GM10248 (cell line): Measurements from ENCODE around the gene SMIM38.

Experiments used
- CTCF ChIA-PET: fragments of 300-600 bp; sonication (Branson Sonifier 250); formaldehyde crosslinking; extraction: SDS; loops from one replicate; lab custom pipeline; 2021; ENCODE audit warnings: antibody characterized with exemption; lab: Yijun Ruan, JAX
- POLR2A ChIA-PET: fragments of 350-650 bp; sonication (Branson Sonifier 250); formaldehyde crosslinking; extraction: SDS; loops from one replicate; lab custom pipeline; 2020; ENCODE audit warnings: antibody characterized with exemption; lab: Yijun Ruan, JAX
- DNase-seq: peaks from one replicate; pipeline ENCODE4 v3.0.0; 2012; ENCODE audit errors: extremely low spot score
- TF ChIP-seq, protein P1 (sequence below): IDR thresholded peaks from 2 replicates; pipeline ENCODE4 v1.5.1; 2012; ENCODE audit warnings: mild to moderate bottlenecking, low read depth; ENCODE audit errors: extremely low read depth, missing control alignments, control extremely low read depth

The SMIM38 gene

DNA sequence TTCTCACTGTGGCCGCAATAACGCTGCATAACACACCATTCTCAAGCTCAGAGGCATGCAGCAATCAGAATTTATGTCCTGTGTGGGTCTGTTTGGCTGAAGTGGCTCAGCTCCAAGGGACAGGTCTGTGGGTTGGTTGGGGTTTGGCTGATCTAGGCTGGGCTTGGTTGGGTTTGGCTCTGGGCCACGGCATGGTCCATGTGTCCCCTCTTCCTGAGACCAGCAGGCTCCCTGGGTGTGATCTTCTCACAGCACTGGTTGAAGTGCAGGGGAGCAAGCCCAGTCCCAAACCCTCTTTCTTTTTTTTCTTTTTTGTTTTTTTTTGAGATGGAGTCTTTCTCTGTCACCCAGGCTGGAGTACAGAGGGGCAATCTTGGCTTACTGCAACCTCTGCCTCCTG, 25.0 kb downstream of the SMIM38 start:
- POLR2A ChIA-PET = no interaction called here
- TF ChIP-seq, protein P1, sequence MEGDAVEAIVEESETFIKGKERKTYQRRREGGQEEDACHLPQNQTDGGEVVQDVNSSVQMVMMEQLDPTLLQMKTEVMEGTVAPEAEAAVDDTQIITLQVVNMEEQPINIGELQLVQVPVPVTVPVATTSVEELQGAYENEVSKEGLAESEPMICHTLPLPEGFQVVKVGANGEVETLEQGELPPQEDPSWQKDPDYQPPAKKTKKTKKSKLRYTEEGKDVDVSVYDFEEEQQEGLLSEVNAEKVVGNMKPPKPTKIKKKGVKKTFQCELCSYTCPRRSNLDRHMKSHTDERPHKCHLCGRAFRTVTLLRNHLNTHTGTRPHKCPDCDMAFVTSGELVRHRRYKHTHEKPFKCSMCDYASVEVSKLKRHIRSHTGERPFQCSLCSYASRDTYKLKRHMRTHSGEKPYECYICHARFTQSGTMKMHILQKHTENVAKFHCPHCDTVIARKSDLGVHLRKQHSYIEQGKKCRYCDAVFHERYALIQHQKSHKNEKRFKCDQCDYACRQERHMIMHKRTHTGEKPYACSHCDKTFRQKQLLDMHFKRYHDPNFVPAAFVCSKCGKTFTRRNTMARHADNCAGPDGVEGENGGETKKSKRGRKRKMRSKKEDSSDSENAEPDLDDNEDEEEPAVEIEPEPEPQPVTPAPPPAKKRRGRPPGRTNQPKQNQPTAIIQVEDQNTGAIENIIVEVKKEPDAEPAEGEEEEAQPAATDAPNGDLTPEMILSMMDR = no peak
- DNase-seq = no peak
- CTCF ChIA-PET = interaction anchor here (1.4 kb wide), 1 partner anchor 11 kb away, joined by 3 read pairs; no protein-coding TSS in a partner anchor

DNA sequence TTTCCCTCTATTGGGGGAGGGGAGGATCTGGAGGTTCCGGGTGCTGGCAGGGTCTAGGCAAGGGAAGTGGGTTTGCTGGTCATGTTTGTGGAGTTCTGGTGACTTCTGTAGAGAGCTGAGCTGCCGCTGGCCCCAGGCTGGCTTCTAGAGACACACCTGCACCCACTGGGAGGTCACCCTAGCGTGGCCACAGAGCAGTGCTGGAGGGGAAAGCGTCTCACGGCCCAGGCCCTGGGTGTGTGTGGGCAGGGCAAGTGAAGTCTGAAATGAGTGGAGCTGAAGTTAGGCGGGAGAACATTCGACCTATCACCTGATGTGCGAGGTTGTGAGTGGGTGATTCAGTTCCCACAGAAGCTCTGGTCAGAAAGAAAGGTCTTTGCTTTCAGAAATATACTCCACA, 27.9 kb downstream of the SMIM38 start:
- ChIA-PET POLR2A (interaction anchor here (0.6 kb wide), 1 partner anchor 252 kb away, joined by 3 read pairs; no protein-coding TSS in a partner anchor), CTCF (interaction anchor here (1.2 to 1.6 kb wide), 2 partner anchors 12 to 26 kb away, joined by 3 read pairs; no protein-coding TSS in a partner anchor)
- TF ChIP-seq, protein P1 = no peak
- peak; percentile 78 for DNase-seq

DNA sequence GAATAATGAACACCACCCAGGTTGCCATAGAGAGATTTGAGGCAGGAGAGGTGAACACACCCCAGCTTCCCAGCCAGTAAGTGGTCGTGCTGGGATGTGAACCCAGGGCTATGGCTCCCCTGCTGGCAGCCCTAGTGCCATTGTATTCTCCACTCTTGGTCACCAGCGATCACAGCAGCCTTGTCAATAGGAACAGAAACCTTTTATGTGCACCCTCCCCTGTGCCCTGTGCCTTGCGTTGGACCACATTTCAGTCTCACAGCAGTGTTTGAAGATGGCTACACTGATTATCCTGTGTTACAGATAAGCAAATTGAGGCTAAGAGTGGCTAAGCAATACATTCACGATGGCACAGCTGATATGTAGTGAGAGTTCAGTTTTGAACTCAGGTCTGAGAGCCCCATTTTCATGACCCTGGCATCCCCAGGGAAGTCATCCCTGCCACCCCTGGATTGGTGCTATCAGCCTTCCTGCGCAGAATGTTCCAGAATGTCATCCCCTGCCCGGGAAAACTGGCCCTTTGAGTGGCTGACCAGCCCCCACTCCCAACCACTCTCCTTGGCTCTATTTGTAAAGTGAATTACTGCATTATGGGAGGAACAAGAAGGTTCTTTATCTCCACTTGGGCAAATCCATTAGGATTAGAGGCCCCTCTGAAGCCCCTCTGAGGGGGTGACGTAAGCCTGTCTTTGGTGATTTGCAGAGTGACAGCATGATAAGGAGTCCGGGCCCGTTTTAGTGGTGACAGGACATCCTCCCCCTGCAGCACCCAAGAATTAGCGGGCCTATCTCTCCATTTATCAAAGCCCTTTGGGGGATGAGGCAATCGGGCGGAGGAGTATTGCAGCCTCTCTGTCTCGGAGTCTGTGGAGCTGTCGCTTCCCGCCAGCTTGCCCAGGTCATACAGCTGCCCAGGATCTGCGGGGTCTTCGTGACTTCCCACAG, 30.9 kb downstream of the SMIM38 start:
- CTCF ChIA-PET = no interaction called here
- POLR2A ChIA-PET = no interaction called here
- DNase-seq = no peak
- TF ChIP-seq, protein P1 = no peak

DNA sequence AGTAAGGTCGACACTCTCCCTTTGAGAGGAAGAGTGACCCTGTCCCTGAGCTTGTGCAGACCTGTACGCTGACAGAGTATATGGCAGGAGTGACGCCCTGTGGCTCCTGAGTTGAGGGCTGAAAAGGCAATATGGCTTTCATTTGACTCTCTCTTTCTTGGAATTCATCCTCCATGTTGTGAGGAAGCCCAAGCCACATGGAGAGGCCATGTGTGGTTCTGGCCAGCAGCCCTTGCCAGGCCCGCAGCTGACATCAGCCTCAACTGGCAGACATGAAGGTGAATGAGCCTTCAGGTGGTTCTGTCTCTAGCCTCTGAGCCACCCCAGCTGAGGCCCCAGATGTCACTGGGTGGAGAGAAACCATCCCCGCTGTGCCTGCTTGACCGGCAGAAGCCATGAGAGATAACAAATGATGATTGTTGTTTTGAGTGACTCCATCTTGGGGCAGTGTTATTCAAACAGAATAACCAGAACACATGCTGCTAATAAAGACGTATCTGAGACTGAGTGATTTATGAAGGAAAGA, 31.9 kb downstream of the SMIM38 start:
- ChIA-PET CTCF (no interaction called here), POLR2A (no interaction called here)
- DNase-seq = no peak
- TF ChIP-seq, protein P1 = no peak

DNA sequence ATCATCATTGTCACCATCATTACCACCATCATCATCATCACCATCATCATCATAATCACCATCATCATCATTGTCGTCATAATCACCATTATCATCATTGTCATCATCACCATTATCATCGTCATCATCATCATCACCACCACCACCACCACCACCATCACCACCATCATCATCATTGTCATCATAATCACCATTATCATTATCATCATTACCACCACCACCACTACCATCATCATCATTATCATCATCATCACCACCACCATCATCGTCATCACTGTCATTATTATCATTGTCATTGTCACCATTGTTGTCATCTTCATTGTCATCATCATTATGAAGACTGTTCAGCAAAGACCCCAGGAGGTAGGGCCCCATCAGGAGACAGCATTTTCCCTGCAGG, 33.3 kb downstream of the SMIM38 start:
- CTCF ChIA-PET = no interaction called here
- TF ChIP-seq, protein P1 = no peak
- no peak for DNase-seq
- POLR2A ChIA-PET = no interaction called here

DNA sequence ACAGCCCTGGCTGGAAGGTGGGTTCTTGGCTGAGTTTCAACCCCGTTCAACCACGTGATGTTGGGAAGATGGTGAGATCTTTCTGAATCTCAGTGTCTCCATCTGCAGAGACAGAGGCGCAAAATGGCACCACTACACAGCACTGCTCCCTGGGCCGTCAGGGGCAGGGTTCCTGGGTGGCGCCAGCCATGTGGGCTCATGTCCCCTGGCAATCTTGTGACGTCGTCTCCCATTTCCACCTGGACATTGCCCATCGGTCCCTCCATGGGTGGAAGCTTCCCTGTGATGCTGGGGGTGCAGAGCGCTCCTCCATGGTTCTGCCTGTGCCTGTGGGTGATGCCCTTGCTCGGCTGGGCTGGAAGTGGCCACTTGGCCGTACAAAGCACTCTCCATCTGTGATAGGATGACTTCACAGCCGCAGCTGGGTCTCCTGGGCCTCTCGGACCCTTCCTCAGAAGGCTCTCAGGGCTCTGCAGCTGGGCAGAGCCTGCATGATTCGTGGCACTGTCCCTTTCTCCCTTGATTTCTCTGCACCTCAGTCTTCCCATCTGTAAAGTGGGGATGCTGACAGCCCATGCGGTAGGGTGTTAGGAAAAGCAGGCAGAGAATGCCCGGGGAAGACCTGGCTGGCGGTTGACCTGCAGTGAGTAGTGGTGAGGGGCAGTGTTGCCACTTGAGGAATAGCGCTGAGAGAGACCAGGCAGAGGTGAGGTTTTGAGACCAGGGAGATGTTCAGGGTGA, 35.2 kb downstream of the SMIM38 start:
- ChIA-PET CTCF (no interaction called here), POLR2A (no interaction called here)
- no peak for DNase-seq
- TF ChIP-seq, protein P1 = no peak
